Measurements from ENCODE around the gene HUNK.

Gene HUNK

DNA sequence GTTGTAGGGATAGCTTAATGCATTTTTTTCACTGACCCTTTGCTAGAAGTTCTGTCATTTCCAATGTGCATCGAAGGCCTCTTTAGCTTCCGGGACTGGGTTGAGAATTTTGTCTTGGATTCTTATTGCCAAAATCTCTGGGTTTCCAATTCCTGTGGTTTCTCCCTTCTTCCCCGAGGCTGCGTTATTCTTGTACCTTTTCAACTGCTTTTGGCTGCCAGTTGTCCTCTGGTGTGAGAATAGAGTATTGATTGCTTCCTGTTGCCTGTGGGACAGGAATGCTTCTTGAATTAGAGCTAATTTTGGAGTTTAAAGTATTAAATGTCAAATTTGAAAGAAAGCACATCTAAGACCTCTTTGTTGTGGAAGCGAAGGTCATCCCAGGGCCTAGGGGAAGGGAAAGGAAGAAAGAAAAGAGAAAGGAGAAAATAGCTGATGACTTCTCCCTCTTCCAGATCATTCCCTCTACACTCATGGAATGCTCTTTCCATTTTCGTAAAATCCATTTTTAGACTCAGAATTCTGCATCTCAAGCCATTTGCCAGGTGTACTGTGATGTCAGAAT, 21.1 kb downstream of the HUNK start:
- no peak overlapping the region for H3K4me3 ChIP-seq (ENCODE audit: low read length)
- H3K4me1 ChIP-seq (ENCODE audit: insufficient read depth, low read length): no peaks in the 10 kb centered on the region
- H3K9me3 ChIP-seq (ENCODE audit: low read length): no peaks in the 10 kb centered on the region

DNA sequence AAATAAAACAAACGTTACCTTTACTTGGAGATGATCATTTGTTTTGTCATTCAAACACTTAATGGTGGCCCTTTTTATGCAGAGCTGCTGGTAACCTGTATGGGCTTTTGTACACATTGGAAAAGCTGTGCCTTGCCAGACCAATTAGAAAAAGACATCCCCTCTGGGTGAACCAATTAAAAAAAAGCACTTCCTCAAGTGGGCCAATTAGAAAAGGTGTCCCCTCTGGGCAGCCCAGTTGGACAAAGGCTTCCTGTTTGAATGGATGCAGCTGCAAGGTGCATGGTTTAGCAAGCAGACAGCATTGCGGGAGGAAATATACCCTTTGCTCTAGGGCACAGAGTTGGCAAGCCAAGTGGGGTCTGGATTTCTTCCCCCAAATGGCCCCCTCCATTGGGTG, 21.6 kb downstream of the HUNK start:
- no peak overlapping the region for H3K4me3 ChIP-seq (ENCODE audit: low read length)
- peaks cover 2% of the 10 kb centered on the region for H3K36me3 ChIP-seq (ENCODE audit: insufficient read depth, low read length)
- H3K9me3 ChIP-seq (ENCODE audit: low read length): no peaks in the 10 kb centered on the region
- no peaks in the 10 kb centered on the region for H3K27me3 ChIP-seq (ENCODE audit: insufficient read depth, low read length)
- no peaks in the 10 kb centered on the region for H3K4me1 ChIP-seq (ENCODE audit: insufficient read depth, low read length)
- H2AFZ ChIP-seq (ENCODE audit: low read depth, low read length): no peak overlapping the region

More for the DNA sequence above, 21.1 kb downstream of the HUNK start:
- no peaks in the 10 kb centered on the region for H3K27me3 ChIP-seq (ENCODE audit: insufficient read depth, low read length)
- no peak overlapping the region for H2AFZ ChIP-seq (ENCODE audit: low read depth, low read length)
- peaks cover 2% of the 10 kb centered on the region for H3K36me3 ChIP-seq (ENCODE audit: insufficient read depth, low read length)

DNA sequence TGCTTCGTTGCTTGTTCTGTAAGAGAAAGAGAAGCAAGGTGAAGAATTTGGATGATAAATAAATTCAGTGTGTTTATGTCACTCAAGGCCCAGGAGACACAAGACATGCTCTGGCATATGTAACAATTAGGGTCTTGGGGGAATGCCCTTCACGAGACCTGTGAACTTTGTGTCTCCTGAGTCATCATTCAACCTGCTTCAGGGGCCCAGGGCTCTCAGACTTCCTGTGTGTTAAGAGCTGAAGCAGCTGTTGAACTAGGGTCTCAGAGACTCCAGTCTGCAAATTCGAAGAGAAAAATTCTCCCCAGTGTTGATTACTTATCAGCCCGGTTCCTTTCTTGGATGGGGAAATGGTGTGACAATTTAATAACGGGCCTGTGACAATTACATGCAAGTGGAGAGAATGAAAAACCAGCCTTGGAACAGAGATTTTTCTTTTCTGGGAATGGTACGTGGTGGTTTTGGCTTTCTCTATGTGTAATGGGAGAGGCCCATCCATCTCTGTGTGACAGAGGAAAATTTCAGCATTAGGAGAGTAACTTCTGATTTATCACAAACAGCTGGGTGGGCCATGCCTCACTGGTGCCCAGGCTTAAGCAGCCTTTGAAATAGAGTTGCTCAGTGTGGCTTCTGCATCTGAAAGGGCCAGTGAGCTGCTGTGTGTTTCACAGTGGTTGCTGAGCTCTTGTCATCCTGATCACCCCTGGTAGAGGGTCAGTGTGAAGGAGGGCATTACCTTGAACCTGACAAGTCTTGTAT, 22.4 kb downstream of the HUNK start:
- Histone ChIP-seq H3K36me3 (ENCODE audit: insufficient read depth, low read length) (peaks cover 2% of the 10 kb centered on the region), H3K27me3 (ENCODE audit: insufficient read depth, low read length) (no peaks in the 10 kb centered on the region), H3K4me3 (ENCODE audit: low read length) (no peak overlapping the region), H3K4me1 (ENCODE audit: insufficient read depth, low read length) (no peaks in the 10 kb centered on the region), H2AFZ (ENCODE audit: low read depth, low read length) (no peak overlapping the region), H3K9me3 (ENCODE audit: low read length) (no peaks in the 10 kb centered on the region)

DNA sequence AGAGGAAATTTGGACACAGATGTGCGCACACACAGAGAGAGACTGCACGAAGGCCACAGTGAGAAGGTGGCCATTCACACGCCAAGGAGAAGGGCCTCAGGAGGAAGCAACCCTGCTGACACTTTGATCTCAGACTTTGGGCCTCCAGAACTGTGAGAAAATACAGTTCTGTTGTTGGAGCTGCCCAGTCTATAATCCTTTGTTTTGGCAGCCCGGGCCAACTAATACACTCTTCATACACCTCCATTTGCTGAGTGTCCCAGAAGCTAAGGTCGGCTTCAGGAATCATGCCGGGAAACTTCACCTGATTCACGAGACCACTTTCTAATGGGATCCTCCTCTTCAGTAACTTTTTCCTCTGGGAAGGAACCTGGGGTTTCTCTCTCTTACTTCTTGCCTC, 23.2 kb downstream of the HUNK start:
- Histone ChIP-seq H3K27me3 (ENCODE audit: insufficient read depth, low read length) (no peaks in the 10 kb centered on the region), H2AFZ (ENCODE audit: low read depth, low read length) (no peak overlapping the region), H3K4me3 (ENCODE audit: low read length) (no peak overlapping the region), H3K9me3 (ENCODE audit: low read length) (no peaks in the 10 kb centered on the region), H3K36me3 (ENCODE audit: insufficient read depth, low read length) (peaks cover 2% of the 10 kb centered on the region), H3K4me1 (ENCODE audit: insufficient read depth, low read length) (no peaks in the 10 kb centered on the region)

DNA sequence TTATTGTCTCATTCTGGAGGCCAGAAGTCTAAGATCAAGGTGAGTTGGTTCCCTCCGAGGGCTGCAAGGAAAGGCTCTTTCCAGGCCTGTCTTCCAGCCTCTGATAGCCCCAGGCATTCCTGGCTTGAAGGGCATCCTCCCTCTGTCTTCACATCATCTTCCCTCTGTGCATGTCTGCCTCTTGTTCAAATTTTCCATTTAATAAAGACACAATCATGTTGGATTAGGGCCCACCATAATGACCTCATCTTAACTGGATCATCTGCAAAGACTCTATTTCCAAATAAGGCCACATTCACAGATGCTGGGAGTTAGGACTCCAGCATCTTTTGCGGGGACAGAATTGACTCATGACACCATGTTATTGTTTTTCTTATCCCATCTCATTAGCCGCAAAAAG, 24.5 kb downstream of the HUNK start:
- peaks cover 2% of the 10 kb centered on the region for H3K36me3 ChIP-seq (ENCODE audit: insufficient read depth, low read length)
- H3K4me1 ChIP-seq (ENCODE audit: insufficient read depth, low read length): no peaks in the 10 kb centered on the region
- no peak overlapping the region for H3K4me3 ChIP-seq (ENCODE audit: low read length)
- H3K9me3 ChIP-seq (ENCODE audit: low read length): no peaks in the 10 kb centered on the region
- no peaks in the 10 kb centered on the region for H3K27me3 ChIP-seq (ENCODE audit: insufficient read depth, low read length)
- no peak overlapping the region for H2AFZ ChIP-seq (ENCODE audit: low read depth, low read length)

DNA sequence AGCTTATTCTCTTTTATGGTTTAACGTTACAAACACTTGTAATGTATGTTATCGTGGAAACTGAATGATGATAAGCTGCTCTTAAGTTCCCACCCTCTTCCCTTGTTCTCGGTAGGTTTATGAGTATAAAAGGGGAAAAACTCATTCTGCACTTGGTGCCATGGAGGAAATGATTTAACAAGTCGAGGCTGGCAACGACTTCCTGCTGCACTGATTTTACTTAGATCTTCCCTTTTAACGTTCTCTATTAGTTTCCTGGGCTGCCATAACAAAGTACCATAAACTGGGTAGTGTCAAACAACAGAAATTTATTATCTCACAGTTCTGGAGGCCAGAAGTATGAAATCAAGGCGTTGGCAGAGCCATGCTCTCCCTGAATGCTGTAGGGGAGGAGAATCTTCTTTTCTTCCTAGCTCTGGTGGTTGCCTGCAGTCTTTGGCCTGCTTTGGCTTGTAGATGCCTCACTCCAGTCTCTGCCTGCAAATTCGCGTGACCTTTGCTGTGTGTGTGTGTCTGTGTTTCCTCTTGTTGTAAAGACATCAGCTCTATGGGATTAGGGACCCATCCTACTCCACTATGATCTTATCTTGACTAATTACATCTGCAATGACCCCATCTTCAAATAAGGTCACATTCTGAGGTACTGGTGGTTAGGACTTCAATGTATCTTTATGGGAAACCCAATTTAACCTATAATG, 26.3 kb downstream of the HUNK start:
- Histone ChIP-seq H2AFZ (ENCODE audit: low read depth, low read length) (no peak overlapping the region), H3K9me3 (ENCODE audit: low read length) (no peaks in the 10 kb centered on the region), H3K4me3 (ENCODE audit: low read length) (no peak overlapping the region), H3K4me1 (ENCODE audit: insufficient read depth, low read length) (no peaks in the 10 kb centered on the region), H3K36me3 (ENCODE audit: insufficient read depth, low read length) (peaks cover 2% of the 10 kb centered on the region), H3K27me3 (ENCODE audit: insufficient read depth, low read length) (no peaks in the 10 kb centered on the region)

DNA sequence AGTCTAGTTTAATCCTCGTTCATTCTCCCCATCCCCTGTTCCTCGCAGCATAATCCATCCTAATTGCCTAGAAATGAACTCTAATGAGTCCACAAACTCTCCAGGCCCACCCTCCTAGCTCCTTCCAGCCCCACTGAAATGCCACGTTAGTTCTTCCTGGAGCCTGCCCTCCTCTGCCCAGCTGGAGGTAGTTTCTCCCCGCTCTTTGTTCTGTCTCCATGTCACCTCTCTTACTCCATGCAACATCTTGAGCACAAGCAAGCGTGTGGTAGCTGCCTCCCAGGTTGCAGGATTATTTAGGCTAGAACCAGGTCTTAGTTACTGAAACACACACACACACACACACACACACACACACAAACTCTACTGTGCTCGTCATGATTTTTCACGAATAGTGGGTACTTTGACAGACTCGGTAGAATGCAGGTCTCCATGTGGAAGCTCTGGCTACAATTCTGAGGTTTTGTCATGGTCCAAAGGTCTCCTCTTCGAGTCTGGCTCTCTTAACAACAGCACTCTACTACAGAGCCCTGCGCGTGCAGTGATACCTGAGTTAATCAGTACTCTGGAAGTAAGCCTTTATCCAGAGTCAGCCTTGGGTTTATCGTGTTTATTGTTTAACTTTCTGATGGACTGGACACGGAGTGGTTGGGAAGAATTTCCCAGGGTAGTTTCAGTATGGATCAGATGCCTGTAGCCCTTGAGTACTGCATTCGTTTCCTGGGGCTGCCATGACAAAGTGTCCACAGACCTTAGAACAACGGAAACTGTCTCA, 27.5 kb downstream of the HUNK start:
- Histone ChIP-seq H3K4me3 (ENCODE audit: low read length) (no peak overlapping the region), H3K4me1 (ENCODE audit: insufficient read depth, low read length) (no peaks in the 10 kb centered on the region), H2AFZ (ENCODE audit: low read depth, low read length) (no peak overlapping the region), H3K27me3 (ENCODE audit: insufficient read depth, low read length) (no peaks in the 10 kb centered on the region), H3K9me3 (ENCODE audit: low read length) (no peaks in the 10 kb centered on the region), H3K36me3 (ENCODE audit: insufficient read depth, low read length) (peaks cover 2% of the 10 kb centered on the region)

DNA sequence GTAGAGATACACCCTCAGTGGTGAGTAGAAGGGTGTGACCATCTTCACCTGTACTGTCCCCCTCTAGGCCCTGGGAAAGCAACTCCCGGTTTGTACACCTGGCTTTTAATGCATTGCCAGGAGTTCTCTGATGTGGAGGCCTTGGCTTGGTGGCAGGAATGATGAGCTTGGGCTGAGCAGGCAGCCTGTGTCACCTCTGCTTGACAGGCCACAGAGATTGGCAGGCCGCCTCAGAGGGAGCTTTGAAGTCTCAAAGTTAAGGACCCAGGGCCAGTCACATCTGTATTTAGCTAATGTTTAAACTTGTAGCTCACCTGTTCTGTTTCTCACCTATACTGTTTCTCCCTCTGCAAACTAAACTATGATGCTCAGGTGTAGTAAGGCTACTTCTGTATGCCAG, 28.5 kb downstream of the HUNK start:
- Histone ChIP-seq H3K4me3 (ENCODE audit: low read length) (no peak overlapping the region), H3K9me3 (ENCODE audit: low read length) (no peaks in the 10 kb centered on the region), H3K27me3 (ENCODE audit: insufficient read depth, low read length) (no peaks in the 10 kb centered on the region), H2AFZ (ENCODE audit: low read depth, low read length) (no peak overlapping the region), H3K36me3 (ENCODE audit: insufficient read depth, low read length) (peaks cover 2% of the 10 kb centered on the region), H3K4me1 (ENCODE audit: insufficient read depth, low read length) (no peaks in the 10 kb centered on the region)

DNA sequence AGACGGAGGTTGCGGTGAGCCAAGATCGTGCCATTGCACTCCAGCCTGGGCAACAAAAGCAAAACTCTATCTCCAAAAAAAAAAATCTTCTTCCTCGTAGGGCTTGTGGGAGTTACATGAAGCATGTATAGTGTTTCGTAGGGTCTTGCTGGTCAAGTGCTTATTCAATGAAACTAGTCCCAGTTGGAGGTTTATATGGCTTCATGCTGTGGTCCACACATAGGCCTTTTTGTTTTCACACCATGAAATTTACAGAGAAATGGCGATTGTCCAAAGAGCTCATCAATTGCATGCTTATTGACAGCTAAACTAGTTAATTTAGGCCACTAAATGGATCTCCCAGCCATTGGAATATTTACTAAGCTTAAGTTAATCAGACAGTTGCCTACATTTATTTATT, 29.6 kb downstream of the HUNK start:
- Histone ChIP-seq H2AFZ (ENCODE audit: low read depth, low read length) (no peak overlapping the region), H3K4me1 (ENCODE audit: insufficient read depth, low read length) (no peaks in the 10 kb centered on the region), H3K9me3 (ENCODE audit: low read length) (no peaks in the 10 kb centered on the region), H3K27me3 (ENCODE audit: insufficient read depth, low read length) (no peaks in the 10 kb centered on the region), H3K36me3 (ENCODE audit: insufficient read depth, low read length) (peaks cover 2% of the 10 kb centered on the region), H3K4me3 (ENCODE audit: low read length) (no peak overlapping the region)

DNA sequence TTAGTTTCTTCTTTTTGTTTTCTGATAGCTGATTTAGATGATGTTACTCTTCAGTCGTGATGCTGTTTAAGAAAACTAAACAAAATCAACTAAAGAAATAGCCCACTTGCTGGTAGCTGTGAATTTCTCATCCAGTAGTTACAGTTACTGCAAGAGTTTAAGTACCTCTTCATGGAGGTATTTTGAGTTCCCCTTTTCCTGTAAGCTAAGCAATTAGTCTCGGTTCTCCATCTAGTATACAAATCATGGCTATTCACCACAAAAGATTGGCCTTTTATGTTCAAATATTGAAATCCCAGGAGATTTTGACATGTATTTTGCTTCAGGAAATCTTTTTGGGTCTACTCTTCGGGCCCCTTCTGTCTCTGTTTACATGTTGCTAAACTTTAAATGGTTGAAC, 31.1 kb downstream of the HUNK start:
- Histone ChIP-seq H3K27me3 (ENCODE audit: insufficient read depth, low read length) (no peaks in the 10 kb centered on the region), H3K36me3 (ENCODE audit: insufficient read depth, low read length) (no peaks in the 10 kb centered on the region), H3K4me1 (ENCODE audit: insufficient read depth, low read length) (peaks cover 10% of the 10 kb centered on the region), H3K4me3 (ENCODE audit: low read length) (no peak overlapping the region), H2AFZ (ENCODE audit: low read depth, low read length) (no peak overlapping the region), H3K9me3 (ENCODE audit: low read length) (no peaks in the 10 kb centered on the region)

DNA sequence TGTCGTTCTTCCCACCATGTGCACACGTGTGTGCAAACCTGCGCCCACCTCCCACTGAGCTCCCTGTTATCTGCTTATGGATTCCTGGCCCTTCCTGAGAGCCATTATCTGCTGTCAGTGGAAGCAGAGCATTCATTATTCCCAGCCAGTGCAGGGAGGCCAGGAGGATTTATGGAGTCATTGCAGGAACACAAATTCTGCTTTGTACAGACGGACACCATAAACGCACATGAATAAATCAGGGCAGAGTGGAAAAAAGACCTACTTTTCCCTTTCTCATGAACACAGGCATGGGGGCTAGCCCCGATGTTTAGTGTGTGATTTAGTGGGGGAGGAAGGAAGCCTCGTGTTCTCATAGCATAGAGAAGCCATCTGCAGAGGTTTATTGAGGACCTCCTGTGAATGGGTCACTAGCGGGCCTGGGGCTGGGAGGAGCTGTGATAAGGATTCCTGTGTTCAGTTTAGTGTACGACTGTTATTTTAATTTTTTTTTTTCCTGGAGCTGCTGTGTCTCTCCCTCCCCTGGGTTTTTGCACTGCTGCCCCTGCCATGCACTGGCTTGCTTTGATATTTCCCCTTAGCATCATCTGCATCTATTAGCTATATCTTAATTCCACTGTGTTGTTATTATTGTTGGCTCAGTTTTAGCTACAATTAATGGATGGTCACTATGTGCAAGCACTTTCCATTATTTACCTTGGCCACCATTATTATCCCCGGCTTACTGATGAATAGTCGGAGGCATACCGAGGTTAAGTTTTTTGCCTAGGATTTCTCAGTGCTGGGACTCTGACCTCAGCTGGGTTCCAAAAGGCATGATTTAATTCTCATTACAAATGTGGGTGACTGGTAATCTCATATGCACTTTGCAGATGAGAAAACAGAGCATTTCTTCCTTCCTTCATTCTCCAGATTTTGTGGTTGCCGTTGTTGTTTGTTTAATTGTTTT, 33.0 kb downstream of the HUNK start:
- Histone ChIP-seq H3K9me3 (ENCODE audit: low read length) (no peaks in the 10 kb centered on the region), H3K36me3 (ENCODE audit: insufficient read depth, low read length) (no peaks in the 10 kb centered on the region), H2AFZ (ENCODE audit: low read depth, low read length) (no peak overlapping the region), H3K4me1 (ENCODE audit: insufficient read depth, low read length) (peaks cover 25% of the 10 kb centered on the region), H3K4me3 (ENCODE audit: low read length) (no peak overlapping the region), H3K27me3 (ENCODE audit: insufficient read depth, low read length) (no peaks in the 10 kb centered on the region)
